Thyroid gland (tissue), 4 donors: ENCODE data around the gene FLOT1. TPM values are rescaled to one million over a fixed set of nuclear protein-coding genes. Genes with fewer than 3 reads are reported as not detected.

Experiments
- DNase-seq, 2 donors: peaks; one replicate each; pipeline ENCODE4 v3.0.0-alpha.2; 2019
- H3K27ac ChIP-seq, 3 donors: fragments of 200-600 bp; sonication (generic); 1 replicate in 2 of 3; 2 replicates in 1 of 3; pipeline ENCODE4 v1.5.1; 2016 to 2019; ENCODE audit warnings: mild to moderate bottlenecking in 1 of 3, moderate library complexity in 1 of 3
- H3K27me3 ChIP-seq: fragments of 200-600 bp; sonication (generic); one replicate; pipeline ENCODE4 v1.5.1; 2019
- H3K36me3 ChIP-seq, 2 donors: fragments of 200-600 bp; sonication (generic); one replicate each; pipeline ENCODE4 v1.5.1; 2016 to 2019
- H3K4me1 ChIP-seq, 2 donors: fragments of 200-600 bp; sonication (generic); one replicate each; pipeline ENCODE4 v1.5.1; 2017 to 2019
- H3K4me3 ChIP-seq, 3 donors: fragments of 200-600 bp; sonication (generic); replicated peaks in 1 of 3; 1 replicate in 2 of 3; 2 replicates in 1 of 3; pipeline ENCODE4 v1.5.1; 2016; ENCODE audit warnings: mild to moderate bottlenecking in 1 of 3
- H3K9me3 ChIP-seq: fragments of 200-600 bp; sonication (generic); one replicate; pipeline ENCODE4 v1.5.1; 2017
- POLR2A ChIP-seq, 2 donors: fragments of 450-650 bp; IDR thresholded peaks; one replicate each; pipeline ENCODE4 v1.6.1; 2017; ENCODE audit warnings: antibody characterized with exemption in 2 of 2, mild to moderate bottlenecking in 2 of 2, moderate library complexity in 1 of 2
- WGBS, 2 donors: methylation state at CpG; one replicate each; pipeline ENCODE4 v1.1.5; 2017; 5-methylcytosine and 5-hydroxymethylcytosine counted together
- intact Hi-C: fragments of 100-400 bp; cut with DNase I; formaldehyde crosslinking; loops from one replicate; pipeline ENCODE4 v1.15.1; 2023
- total RNA-seq, 4 donors: library from RNA; depleted of rRNA; stranded (reverse); fragments of >200 nt; gene quantifications; one replicate each; pipeline ENCODE4 v1.2.3, GENCODE V29; 2016
- TF ChIP-seq, protein P1 (sequence below), 6 experiments: fragments of 200-600 bp in 3 of 6; fragments of 450-650 bp in 3 of 6; sonication (generic) in 3 of 6; IDR thresholded peaks; one replicate each; pipeline ENCODE4 v1.5.1; 2016 to 2019; ENCODE audit warnings: antibody characterized with exemption in 6 of 6, mild to moderate bottlenecking in 2 of 6, inconsistent platforms in 1 of 6, moderate library complexity in 1 of 6

Gene FLOT1
- total RNA-seq, 4 donors from 2014 or later, result 134 to 160 (median 144) TPM

- intact Hi-C loops, result no loop called here
- DNase-seq, result no peak
- Histone ChIP-seq H3K27ac (no peak overlapping the region), H3K27me3 (no peaks in the 10 kb centered on the region), H3K4me3 (no peak overlapping the region), H3K9me3 (no peaks in the 10 kb centered on the region), H3K36me3 (no peaks in the 10 kb centered on the region), H3K4me1 (peaks cover 13 to 40% of the 10 kb centered on the region in 2 donors)
- TF ChIP-seq, protein P1, sequence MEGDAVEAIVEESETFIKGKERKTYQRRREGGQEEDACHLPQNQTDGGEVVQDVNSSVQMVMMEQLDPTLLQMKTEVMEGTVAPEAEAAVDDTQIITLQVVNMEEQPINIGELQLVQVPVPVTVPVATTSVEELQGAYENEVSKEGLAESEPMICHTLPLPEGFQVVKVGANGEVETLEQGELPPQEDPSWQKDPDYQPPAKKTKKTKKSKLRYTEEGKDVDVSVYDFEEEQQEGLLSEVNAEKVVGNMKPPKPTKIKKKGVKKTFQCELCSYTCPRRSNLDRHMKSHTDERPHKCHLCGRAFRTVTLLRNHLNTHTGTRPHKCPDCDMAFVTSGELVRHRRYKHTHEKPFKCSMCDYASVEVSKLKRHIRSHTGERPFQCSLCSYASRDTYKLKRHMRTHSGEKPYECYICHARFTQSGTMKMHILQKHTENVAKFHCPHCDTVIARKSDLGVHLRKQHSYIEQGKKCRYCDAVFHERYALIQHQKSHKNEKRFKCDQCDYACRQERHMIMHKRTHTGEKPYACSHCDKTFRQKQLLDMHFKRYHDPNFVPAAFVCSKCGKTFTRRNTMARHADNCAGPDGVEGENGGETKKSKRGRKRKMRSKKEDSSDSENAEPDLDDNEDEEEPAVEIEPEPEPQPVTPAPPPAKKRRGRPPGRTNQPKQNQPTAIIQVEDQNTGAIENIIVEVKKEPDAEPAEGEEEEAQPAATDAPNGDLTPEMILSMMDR (IDR thresholded peaks at IDR 0.05), result no peak
- TF ChIP-seq POLR2A (IDR thresholded peaks at IDR 0.05), result no peak
- 89 to 94% methylated on average over 3 of the region's 3 CpGs for WGBS, 2 donors
Measured at GRCh38 chr6:30770592-30770991, 28.1 kb upstream of the FLOT1 start.

GRCh38 chr6:30769853-30770524, 27.5 kb upstream of the FLOT1 start:
- intact Hi-C loops, result no loop called here
- H3K36me3 ChIP-seq, result no peaks in the 10 kb centered on the region
- no peaks in the 10 kb centered on the region for H3K9me3 ChIP-seq
- H3K27me3 ChIP-seq, result no peaks in the 10 kb centered on the region
- H3K4me1 ChIP-seq, result peaks cover 13 to 44% of the 10 kb centered on the region in 2 donors
- WGBS, 2 donors, result 89 to 94% methylated on average over 5 of the region's 5 CpGs
- H3K27ac ChIP-seq, result no peak overlapping the region
- DNase-seq, result no peak
- TF ChIP-seq, protein P1 (IDR thresholded peaks at IDR 0.05), result no peak
- TF ChIP-seq POLR2A (IDR thresholded peaks at IDR 0.05), result no peak
- no peak overlapping the region for H3K4me3 ChIP-seq

- H3K27ac ChIP-seq, result peak overlapping the region in 1 of 3 donors; percentile 54
- peaks cover 13 to 51% of the 10 kb centered on the region in 2 donors for H3K4me1 ChIP-seq
- no peak for TF ChIP-seq POLR2A (IDR thresholded peaks at IDR 0.05)
- TF ChIP-seq, protein P1 (IDR thresholded peaks at IDR 0.05), result no peak
- H3K27me3 ChIP-seq, result no peaks in the 10 kb centered on the region
- peak in 1 of 2 donors; percentile 24 for DNase-seq
- intact Hi-C loops, result no loop called here
- H3K36me3 ChIP-seq, result no peaks in the 10 kb centered on the region
- no peak overlapping the region for H3K4me3 ChIP-seq
- WGBS, 2 donors, result 65 to 70% methylated on average over 16 of the region's 16 CpGs
- no peaks in the 10 kb centered on the region for H3K9me3 ChIP-seq
Measured at GRCh38 chr6:30769088-30769852, 26.8 kb upstream of the FLOT1 start.

DNA sequence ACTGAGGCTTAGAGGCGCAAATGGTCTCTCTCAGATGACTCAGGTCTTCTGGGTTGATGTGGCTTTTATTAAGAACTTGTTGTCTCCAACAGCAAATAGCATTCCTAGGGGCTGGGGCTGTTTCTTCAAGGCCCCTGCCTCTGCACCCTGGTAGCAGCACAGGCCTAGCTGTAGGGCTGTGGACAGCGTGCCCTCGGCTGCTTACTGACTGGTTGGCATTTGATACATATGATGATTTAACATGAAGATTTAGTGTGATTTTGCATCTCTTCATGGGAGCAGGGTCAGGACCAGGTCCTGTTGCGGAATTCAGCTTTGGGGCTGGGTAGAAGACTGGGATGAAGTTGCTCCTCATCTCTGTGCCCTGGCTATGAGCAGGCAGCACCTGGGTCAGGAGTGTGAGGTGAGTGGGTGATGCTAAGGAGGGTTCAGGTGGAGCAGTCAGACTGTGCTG, 26.2 kb upstream of the FLOT1 start:
- no peaks in the 10 kb centered on the region for H3K27me3 ChIP-seq
- peaks cover 17 to 57% of the 10 kb centered on the region in 2 donors for H3K4me1 ChIP-seq
- TF ChIP-seq, protein P1 (IDR thresholded peaks at IDR 0.05), result no peak
- TF ChIP-seq POLR2A (IDR thresholded peaks at IDR 0.05), result no peak
- DNase-seq, result no peak
- intact Hi-C loops, result no loop called here
- 100% methylated on average over 4 of the region's 4 CpGs for WGBS, 2 donors
- H3K27ac ChIP-seq, result no peak overlapping the region
- H3K36me3 ChIP-seq, result no peaks in the 10 kb centered on the region
- H3K9me3 ChIP-seq, result no peaks in the 10 kb centered on the region
- H3K4me3 ChIP-seq, result no peak overlapping the region

GRCh38 chr6:30767944-30768301, 25.4 kb upstream of the FLOT1 start:
- no peak for DNase-seq
- Histone ChIP-seq H3K27ac (peak overlapping the region in 1 of 3 donors; percentile 6), H3K9me3 (no peaks in the 10 kb centered on the region), H3K36me3 (no peaks in the 10 kb centered on the region), H3K4me1 (peaks cover 20 to 64% of the 10 kb centered on the region in 2 donors), H3K4me3 (no peak overlapping the region), H3K27me3 (no peaks in the 10 kb centered on the region)
- intact Hi-C loops, result no loop called here
- no peak for TF ChIP-seq POLR2A (IDR thresholded peaks at IDR 0.05)
- 96 to 100% methylated on average over 1 of the region's 1 CpG for WGBS, 2 donors
